Skeletal muscle satellite cell (primary cell): ENCODE data around the gene KTN1.

Experiments used
- H3K27me3 ChIP-seq: 2 replicates; pipeline ENCODE4 v1.7.0; 2013; ENCODE audit warnings: low read length; ENCODE audit not compliant: control insufficient read depth, insufficient read depth
- H3K36me3 ChIP-seq: 2 replicates; pipeline ENCODE4 v1.7.0; 2013; ENCODE audit warnings: mild to moderate bottlenecking, control low read depth, low read length; ENCODE audit not compliant: insufficient read depth
- H3K4me1 ChIP-seq: 2 replicates; pipeline ENCODE4 v1.7.0; 2013; ENCODE audit warnings: low read length; ENCODE audit not compliant: control insufficient read depth, insufficient read depth
- H3K4me2 ChIP-seq: 2 replicates; pipeline ENCODE4 v1.7.0; 2013; ENCODE audit warnings: mild to moderate bottlenecking, low read length
- H3K4me3 ChIP-seq: 2 replicates; pipeline ENCODE4 v1.7.0; 2013; ENCODE audit warnings: low read length
- H3K9ac ChIP-seq: 2 replicates; pipeline ENCODE4 v1.7.0; 2013; ENCODE audit warnings: mild to moderate bottlenecking, low read depth, low read length, moderate library complexity
- H3K9me3 ChIP-seq: replicated peaks from 2 replicates; pipeline ENCODE4 v1.7.0; 2013; ENCODE audit warnings: mild to moderate bottlenecking, control low read depth, low read length

The KTN1 gene

GRCh38 chr14:55580470-55581341, 699 bp downstream of the KTN1 start:
- H3K9me3 ChIP-seq: no peaks in the 10 kb centered on the region
- peak overlapping the region; percentile 95 for H3K4me2 ChIP-seq
- peaks cover 42% of the 10 kb centered on the region for H3K4me1 ChIP-seq
- peak overlapping the region; percentile 92 for H3K9ac ChIP-seq
- no peaks in the 10 kb centered on the region for H3K36me3 ChIP-seq
- H3K4me3 ChIP-seq: peak overlapping the region; percentile 95
- H3K27me3 ChIP-seq: no peaks in the 10 kb centered on the region

DNA sequence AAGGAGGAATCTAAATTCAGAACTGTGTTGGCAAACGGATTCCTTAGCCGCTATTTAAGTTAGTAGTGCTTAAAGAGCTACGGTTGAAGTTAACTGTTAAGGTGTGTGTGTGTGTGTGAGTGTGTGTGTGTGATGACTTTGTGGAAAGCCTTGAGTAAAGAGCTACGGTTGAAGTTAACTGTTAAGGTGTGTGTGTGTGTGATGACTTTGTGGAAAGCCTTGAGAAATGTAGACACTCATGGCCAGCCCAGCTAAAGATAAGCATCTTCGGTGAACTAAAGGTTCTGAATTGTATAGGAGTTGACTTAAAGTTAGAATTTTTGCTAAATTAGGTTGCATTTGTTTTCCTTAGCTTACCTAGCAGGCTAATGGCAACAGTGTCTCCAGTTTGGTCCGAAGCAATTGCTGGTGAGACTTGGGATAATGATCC, 1.4 kb downstream of the KTN1 start:
- Histone ChIP-seq H3K27me3 (no peaks in the 10 kb centered on the region), H3K4me1 (peaks cover 49% of the 10 kb centered on the region), H3K4me3 (peak overlapping the region; percentile 95), H3K9me3 (no peaks in the 10 kb centered on the region), H3K4me2 (peak overlapping the region; percentile 95), H3K36me3 (no peaks in the 10 kb centered on the region), H3K9ac (peak overlapping the region; percentile 92)

- H3K4me3 ChIP-seq: no peak overlapping the region
- H3K9ac ChIP-seq: no peak overlapping the region
- H3K9me3 ChIP-seq: no peaks in the 10 kb centered on the region
- no peaks in the 10 kb centered on the region for H3K27me3 ChIP-seq
- H3K4me2 ChIP-seq: peak overlapping the region; percentile 95
- no peaks in the 10 kb centered on the region for H3K36me3 ChIP-seq
- peaks cover 60% of the 10 kb centered on the region for H3K4me1 ChIP-seq
These were observed 2.7 kb downstream of the KTN1 start for GRCh38 chr14:55582746-55583145.

DNA sequence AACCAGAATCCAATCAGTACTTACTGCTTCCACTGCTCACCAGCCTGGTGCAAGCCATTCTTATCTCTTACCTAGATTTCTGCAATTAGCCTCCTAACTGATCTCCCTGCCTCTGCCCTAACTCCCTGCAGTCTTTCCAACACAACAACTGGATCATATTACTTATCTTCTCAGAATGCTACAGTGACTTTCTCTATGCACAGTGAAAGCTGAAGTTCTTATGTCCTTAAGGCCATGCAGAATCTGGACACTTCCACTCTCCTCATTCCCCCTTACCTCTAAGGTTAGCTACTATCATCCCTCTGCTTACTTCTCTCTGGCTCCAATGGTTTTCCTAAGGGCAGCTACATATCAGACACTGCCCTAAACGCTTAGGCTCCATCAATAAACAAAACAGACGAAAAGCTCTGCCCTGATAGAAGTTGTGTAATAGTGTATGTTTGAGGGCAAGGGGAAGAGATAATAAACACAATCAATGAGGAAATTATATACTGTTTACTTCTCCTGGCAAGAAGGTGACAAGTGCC, 4.0 kb downstream of the KTN1 start:
- Histone ChIP-seq H3K4me1 (peaks cover 65% of the 10 kb centered on the region), H3K9me3 (no peaks in the 10 kb centered on the region)

GRCh38 chr14:55585854-55586253, 5.8 kb downstream of the KTN1 start:
- Histone ChIP-seq H3K4me1 (peaks cover 69% of the 10 kb centered on the region), H3K4me3 (no peak overlapping the region)

More for the DNA sequence above, 4.0 kb downstream of the KTN1 start:
- H3K9ac ChIP-seq: no peak overlapping the region
- peak overlapping the region; percentile 25 for H3K4me3 ChIP-seq
- no peaks in the 10 kb centered on the region for H3K36me3 ChIP-seq
- no peak overlapping the region for H3K4me2 ChIP-seq
- no peaks in the 10 kb centered on the region for H3K27me3 ChIP-seq

GRCh38 chr14:55586411-55586810, 6.4 kb downstream of the KTN1 start:
- Histone ChIP-seq H3K4me3 (no peak overlapping the region), H3K4me1 (peaks cover 65% of the 10 kb centered on the region), H3K9me3 (no peaks in the 10 kb centered on the region), H3K36me3 (no peaks in the 10 kb centered on the region), H3K27me3 (no peaks in the 10 kb centered on the region), H3K4me2 (peak overlapping the region; percentile 35), H3K9ac (no peak overlapping the region)

More at GRCh38 chr14:55585854-55586253, 5.8 kb downstream of the KTN1 start:
- Histone ChIP-seq H3K36me3 (no peaks in the 10 kb centered on the region), H3K9ac (no peak overlapping the region), H3K9me3 (no peaks in the 10 kb centered on the region), H3K4me2 (peak overlapping the region; percentile 35), H3K27me3 (no peaks in the 10 kb centered on the region)

- Histone ChIP-seq H3K4me2 (peak overlapping the region; percentile 40), H3K9ac (no peak overlapping the region), H3K9me3 (no peaks in the 10 kb centered on the region), H3K4me1 (peaks cover 51% of the 10 kb centered on the region), H3K36me3 (no peaks in the 10 kb centered on the region), H3K4me3 (no peak overlapping the region), H3K27me3 (no peaks in the 10 kb centered on the region)
These were observed 7.8 kb downstream of the KTN1 start for GRCh38 chr14:55587847-55588246.

- Histone ChIP-seq H3K27me3 (no peaks in the 10 kb centered on the region), H3K4me2 (peak overlapping the region; percentile 40), H3K9me3 (no peaks in the 10 kb centered on the region), H3K4me3 (no peak overlapping the region), H3K9ac (no peak overlapping the region), H3K36me3 (no peaks in the 10 kb centered on the region), H3K4me1 (peaks cover 48% of the 10 kb centered on the region)
These were observed 8.3 kb downstream of the KTN1 start for GRCh38 chr14:55588259-55588699.

GRCh38 chr14:55589171-55589570, 9.2 kb downstream of the KTN1 start:
- Histone ChIP-seq H3K27me3 (no peaks in the 10 kb centered on the region), H3K4me3 (no peak overlapping the region), H3K36me3 (no peaks in the 10 kb centered on the region), H3K9ac (no peak overlapping the region), H3K4me1 (peaks cover 47% of the 10 kb centered on the region), H3K4me2 (peak overlapping the region; percentile 40), H3K9me3 (no peaks in the 10 kb centered on the region)

DNA sequence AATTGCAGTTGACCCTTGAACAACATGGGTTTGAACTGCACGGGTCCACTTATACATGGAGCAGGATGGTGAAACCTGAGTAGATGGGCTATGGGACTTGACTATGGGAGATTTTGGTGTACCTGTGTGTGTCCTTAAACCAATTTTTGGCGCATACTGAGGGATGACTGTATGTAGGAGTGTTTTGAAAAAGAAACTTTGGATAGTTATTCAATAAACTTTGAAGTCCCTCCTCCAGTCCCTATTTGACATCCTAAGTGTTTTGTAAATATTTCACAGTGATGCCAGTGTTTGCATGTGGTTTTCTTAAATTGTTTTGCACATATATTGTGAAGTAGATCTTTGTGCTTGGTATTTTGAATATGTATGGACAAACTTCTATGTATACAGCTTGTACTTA, 12.4 kb downstream of the KTN1 start:
- H3K36me3 ChIP-seq: no peaks in the 10 kb centered on the region
- H3K4me3 ChIP-seq: no peak overlapping the region
- H3K9ac ChIP-seq: no peak overlapping the region
- peaks cover 27% of the 10 kb centered on the region for H3K4me1 ChIP-seq
- no peaks in the 10 kb centered on the region for H3K27me3 ChIP-seq
- H3K9me3 ChIP-seq: no peaks in the 10 kb centered on the region
- H3K4me2 ChIP-seq: no peak overlapping the region

- Histone ChIP-seq H3K4me3 (no peak overlapping the region), H3K4me2 (peak overlapping the region; percentile 40), H3K9me3 (no peaks in the 10 kb centered on the region), H3K27me3 (no peaks in the 10 kb centered on the region), H3K36me3 (no peaks in the 10 kb centered on the region), H3K9ac (no peak overlapping the region), H3K4me1 (peaks cover 15% of the 10 kb centered on the region)
These were observed 13.7 kb downstream of the KTN1 start for GRCh38 chr14:55593698-55594097.
